Right hindlimb (tissue), 1 donor: Measurements from ENCODE around the gene RASAL1.

Source experiments
- DNase-seq: peaks from one replicate; pipeline ENCODE4 v3.0.0-alpha.2; 2018

Gene RASAL1

GRCh38 chr12:113115455-113116126, 20.0 kb downstream of the RASAL1 start:
- no peak for DNase-seq

- no peak for DNase-seq
Observed at GRCh38 chr12:113114447-113115178, 20.9 kb downstream of the RASAL1 start.

- DNase-seq, result no peak
Observed at GRCh38 chr12:113113397-113113796, 22.2 kb downstream of the RASAL1 start.

- no peak for DNase-seq
Observed at GRCh38 chr12:113112043-113112899, 23.3 kb downstream of the RASAL1 start.

GRCh38 chr12:113111247-113111646, 24.3 kb downstream of the RASAL1 start:
- no peak for DNase-seq

GRCh38 chr12:113109872-113110599, 25.5 kb downstream of the RASAL1 start:
- no peak for DNase-seq

- DNase-seq, result no peak
Observed at GRCh38 chr12:113109360-113109759, 26.2 kb downstream of the RASAL1 start.

- no peak for DNase-seq
Observed at GRCh38 chr12:113108308-113108707, 27.3 kb downstream of the RASAL1 start.

- no peak for DNase-seq
Observed at GRCh38 chr12:113106361-113106760, 29.2 kb downstream of the RASAL1 start.

GRCh38 chr12:113105606-113106271, 29.8 kb downstream of the RASAL1 start:
- DNase-seq, result no peak

GRCh38 chr12:113104953-113105510, 30.5 kb downstream of the RASAL1 start:
- no peak for DNase-seq

GRCh38 chr12:113103756-113104450, 31.7 kb downstream of the RASAL1 start:
- no peak for DNase-seq

- DNase-seq, result no peak
Observed at GRCh38 chr12:113102811-113103210, 32.8 kb downstream of the RASAL1 start.

GRCh38 chr12:113101751-113102150, 33.8 kb downstream of the RASAL1 start:
- DNase-seq, result no peak

- no peak for DNase-seq
Observed at GRCh38 chr12:113099764-113100163, 35.8 kb downstream of the RASAL1 start.

GRCh38 chr12:113099364-113099763, 36.2 kb downstream of the RASAL1 start:
- DNase-seq, result no peak

- peak; percentile 65 for DNase-seq
Observed at GRCh38 chr12:113098441-113099028, 37.0 kb downstream of the RASAL1 start.

GRCh38 chr12:113097716-113098440, 37.7 kb downstream of the RASAL1 start:
- peak; percentile 67 for DNase-seq

GRCh38 chr12:113096675-113097461, 38.7 kb downstream of the RASAL1 start:
- no peak for DNase-seq
